Testis (tissue), 3 donors: ENCODE results near the gene TRIP10. TPM values are rescaled to one million over a fixed set of nuclear protein-coding genes. Genes with fewer than 3 reads are reported as not detected.
A peak's percentile ranks its signal among the peaks of the same experiment; 100 is the strongest.

Source experiments
- DNase-seq: peaks from one replicate; pipeline ENCODE4 v3.0.0-alpha.2; 2019
- H3K27ac ChIP-seq, 2 donors: fragments of 200-600 bp; sonication (generic); one replicate each; pipeline ENCODE4 v1.5.1; 2019
- H3K27me3 ChIP-seq: fragments of 200-600 bp; sonication (generic); one replicate; pipeline ENCODE4 v1.5.1; 2019
- H3K36me3 ChIP-seq: fragments of 200-600 bp; sonication (generic); one replicate; pipeline ENCODE4 v1.5.1; 2017; ENCODE audit warnings: low read depth; ENCODE audit errors: missing control alignments
- H3K4me1 ChIP-seq: fragments of 200-600 bp; sonication (generic); one replicate; pipeline ENCODE4 v1.5.1; 2019
- H3K4me3 ChIP-seq, 2 donors: fragments of 200-600 bp; sonication (generic); one replicate each; pipeline ENCODE4 v1.5.1; 2017 to 2019
- H3K9me3 ChIP-seq: fragments of 200-600 bp; sonication (generic); one replicate; pipeline ENCODE4 v1.5.1; 2017
- POLR2A ChIP-seq: fragments of 450-650 bp; IDR thresholded peaks from one replicate; pipeline ENCODE4 v1.6.1; 2017; ENCODE audit warnings: antibody characterized with exemption, mild to moderate bottlenecking, moderate library complexity
- WGBS, 2 donors: methylation state at CpG; one replicate each; pipeline ENCODE4 v1.1.5; 2018; 5-methylcytosine and 5-hydroxymethylcytosine counted together
- intact Hi-C: fragments of 100-400 bp; cut with DNase I; formaldehyde crosslinking; loops from one replicate; pipeline ENCODE4 v1.15.1; 2023; ENCODE audit warnings: low total_unique reads
- polyA plus RNA-seq: library from polyadenylated mRNA; stranded (reverse); fragments of 350-450 nt; fragmentation: Illumina TruSeq; extraction: RNeasy Lipid Tissue Mini Kit (QIAGEN cat#74804); gene quantifications from one replicate; pipeline ENCODE4 v1.2.3, GENCODE V29; 2014; ENCODE audit warnings: low read depth, low replicate concordance; ENCODE audit not compliant: insufficient read depth
- total RNA-seq, 2 donors: library from RNA; depleted of rRNA; stranded (reverse); fragments of >200 nt; gene quantifications; one replicate each; pipeline ENCODE4 v1.2.3, GENCODE V29; 2016
- TF ChIP-seq, protein P1 (sequence below), 3 experiments: fragments of 450-650 bp in 2 of 3; fragments of 200-600 bp in 1 of 3; sonication (generic) in 1 of 3; IDR thresholded peaks; one replicate each; pipeline ENCODE4 v1.5.1; 2016 to 2019; ENCODE audit warnings: antibody characterized with exemption in 3 of 3, mild to moderate bottlenecking in 2 of 3, moderate library complexity in 1 of 3

TRIP10 gene
- total and polyA plus RNA-seq, 3 donors from 2014 or later: 60.4 to 65.8 (median 62.7) TPM

DNA sequence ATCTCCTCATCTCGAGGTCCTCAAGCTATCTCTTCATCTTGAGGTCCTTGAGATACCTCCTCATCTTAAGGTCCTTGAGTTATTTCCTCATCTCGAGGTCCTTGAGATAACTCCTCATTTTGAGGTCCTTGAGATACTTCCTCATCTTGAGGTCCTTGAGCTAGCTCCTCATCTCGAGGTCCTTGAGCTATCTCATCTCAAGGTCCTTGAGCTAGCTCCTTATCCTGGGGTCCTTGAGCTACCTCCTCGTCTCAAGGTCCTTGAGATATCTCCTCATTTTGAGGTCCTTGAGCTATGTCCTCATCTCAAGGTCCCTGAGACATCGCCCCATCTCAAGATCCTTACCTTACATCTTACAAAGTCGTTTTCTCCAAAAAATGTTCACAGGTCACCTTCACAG is 51.8 kb downstream of the TRIP10 start:
- intact Hi-C loops: no loop called here
- H3K9me3 ChIP-seq: no peaks in the 10 kb centered on the region
- H3K36me3 ChIP-seq: no peaks in the 10 kb centered on the region
- no peak overlapping the region for H3K4me3 ChIP-seq
- no peak for DNase-seq
- WGBS, 2 donors: 60 to 61% methylated on average over 6 of the region's 6 CpGs
- H3K4me1 ChIP-seq: no peaks in the 10 kb centered on the region
- H3K27ac ChIP-seq: no peak overlapping the region
- no peaks in the 10 kb centered on the region for H3K27me3 ChIP-seq
- TF ChIP-seq, protein P1, sequence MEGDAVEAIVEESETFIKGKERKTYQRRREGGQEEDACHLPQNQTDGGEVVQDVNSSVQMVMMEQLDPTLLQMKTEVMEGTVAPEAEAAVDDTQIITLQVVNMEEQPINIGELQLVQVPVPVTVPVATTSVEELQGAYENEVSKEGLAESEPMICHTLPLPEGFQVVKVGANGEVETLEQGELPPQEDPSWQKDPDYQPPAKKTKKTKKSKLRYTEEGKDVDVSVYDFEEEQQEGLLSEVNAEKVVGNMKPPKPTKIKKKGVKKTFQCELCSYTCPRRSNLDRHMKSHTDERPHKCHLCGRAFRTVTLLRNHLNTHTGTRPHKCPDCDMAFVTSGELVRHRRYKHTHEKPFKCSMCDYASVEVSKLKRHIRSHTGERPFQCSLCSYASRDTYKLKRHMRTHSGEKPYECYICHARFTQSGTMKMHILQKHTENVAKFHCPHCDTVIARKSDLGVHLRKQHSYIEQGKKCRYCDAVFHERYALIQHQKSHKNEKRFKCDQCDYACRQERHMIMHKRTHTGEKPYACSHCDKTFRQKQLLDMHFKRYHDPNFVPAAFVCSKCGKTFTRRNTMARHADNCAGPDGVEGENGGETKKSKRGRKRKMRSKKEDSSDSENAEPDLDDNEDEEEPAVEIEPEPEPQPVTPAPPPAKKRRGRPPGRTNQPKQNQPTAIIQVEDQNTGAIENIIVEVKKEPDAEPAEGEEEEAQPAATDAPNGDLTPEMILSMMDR (IDR thresholded peaks at IDR 0.05): no peak
- no peak for TF ChIP-seq POLR2A

DNA sequence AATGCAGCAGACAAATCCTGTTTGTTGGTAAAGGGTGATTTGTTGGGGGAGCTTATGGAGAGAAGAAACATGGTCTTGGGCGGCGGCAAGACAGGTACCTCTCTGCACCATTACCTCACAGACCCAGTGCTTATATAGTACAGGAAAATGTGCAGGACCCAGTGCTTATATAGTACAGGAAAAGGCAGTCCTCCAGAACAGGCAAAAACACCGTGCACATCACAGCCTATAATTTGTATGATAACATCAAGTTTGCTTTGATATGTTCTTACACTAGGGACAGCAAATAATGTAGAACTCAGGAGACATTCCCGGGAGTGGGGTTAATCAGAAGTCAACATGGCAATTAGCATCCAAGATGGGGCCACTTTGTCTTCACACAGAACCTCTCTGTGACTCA is 53.9 kb downstream of the TRIP10 start:
- H3K27ac ChIP-seq: no peak overlapping the region
- no peak for DNase-seq
- no peaks in the 10 kb centered on the region for H3K9me3 ChIP-seq
- no peaks in the 10 kb centered on the region for H3K27me3 ChIP-seq
- no peaks in the 10 kb centered on the region for H3K36me3 ChIP-seq
- whole genome bisulfite sequencing, 2 donors: 80 to 81% methylated on average over 4 of the region's 4 CpGs
- no peaks in the 10 kb centered on the region for H3K4me1 ChIP-seq
- TF ChIP-seq, protein P1 (IDR thresholded peaks at IDR 0.05): no peak
- TF ChIP-seq POLR2A: no peak
- intact Hi-C loops: no loop called here
- no peak overlapping the region for H3K4me3 ChIP-seq

DNA sequence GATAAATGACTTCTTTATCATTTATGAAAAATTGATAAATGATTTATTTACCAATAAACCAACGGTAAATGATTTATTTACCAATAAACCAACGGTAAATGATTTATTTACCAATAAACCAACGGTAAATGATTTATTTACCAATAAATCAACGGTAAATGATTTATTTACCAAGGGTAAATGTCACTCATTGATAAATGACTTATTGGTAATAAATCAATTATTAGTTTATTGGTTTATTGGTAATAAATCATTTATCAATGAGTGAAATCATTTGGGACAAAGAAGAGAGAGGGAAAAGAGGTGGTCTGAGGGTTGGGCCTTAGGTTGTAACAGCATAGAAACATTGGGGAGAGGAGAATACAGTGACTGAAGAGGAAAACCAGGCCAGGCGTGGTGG is 54.5 kb downstream of the TRIP10 start:
- H3K36me3 ChIP-seq: no peaks in the 10 kb centered on the region
- no peak for DNase-seq
- intact Hi-C loops: no loop called here
- H3K27me3 ChIP-seq: no peaks in the 10 kb centered on the region
- no peaks in the 10 kb centered on the region for H3K9me3 ChIP-seq
- 91 to 94% methylated on average over 5 of the region's 5 CpGs for WGBS, 2 donors
- no peaks in the 10 kb centered on the region for H3K4me1 ChIP-seq
- TF ChIP-seq POLR2A: no peak
- TF ChIP-seq, protein P1 (IDR thresholded peaks at IDR 0.05): no peak
- no peak overlapping the region for H3K27ac ChIP-seq
- no peak overlapping the region for H3K4me3 ChIP-seq

DNA sequence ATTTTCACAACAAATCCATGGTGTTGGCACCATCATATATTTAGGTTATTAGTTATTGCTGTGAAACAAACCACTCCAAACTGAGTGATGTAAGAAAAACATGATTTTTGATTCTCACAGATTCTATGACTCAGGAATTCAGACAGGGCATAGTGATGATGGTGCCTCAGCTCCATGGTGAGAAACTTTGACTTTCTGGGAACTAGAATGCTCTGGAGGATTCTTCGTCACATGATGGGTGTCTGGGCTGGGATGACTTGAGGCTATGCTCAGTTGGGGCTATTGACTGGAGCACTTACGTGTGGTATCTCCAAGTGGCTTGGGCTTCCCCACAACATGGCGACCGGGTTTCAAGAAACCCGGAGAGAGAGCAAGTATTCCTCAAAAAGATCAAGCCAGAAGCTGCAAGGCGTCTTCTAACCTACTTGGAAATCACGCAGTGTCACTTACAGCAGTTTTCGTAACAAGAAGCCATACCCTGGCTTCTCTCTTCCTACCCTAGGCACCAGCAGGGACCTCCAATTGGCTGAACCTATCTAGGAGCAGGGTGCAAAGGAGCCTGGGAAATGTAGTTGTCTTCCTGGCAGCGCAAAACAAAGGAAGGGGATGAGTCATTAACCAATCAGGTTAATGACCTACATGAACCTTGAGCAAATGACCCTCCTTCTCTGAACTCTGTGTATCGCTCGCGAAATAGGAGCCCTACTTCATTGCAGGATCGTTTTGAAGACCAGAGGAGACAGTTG is 55.4 kb downstream of the TRIP10 start:
- Histone ChIP-seq H3K4me3 (no peak overlapping the region), H3K4me1 (no peaks in the 10 kb centered on the region), H3K27ac (no peak overlapping the region), H3K36me3 (no peaks in the 10 kb centered on the region), H3K9me3 (no peaks in the 10 kb centered on the region), H3K27me3 (no peaks in the 10 kb centered on the region)
- no peak for TF ChIP-seq POLR2A
- TF ChIP-seq, protein P1 (IDR thresholded peaks at IDR 0.05): no peak
- intact Hi-C loops: no loop called here
- peak; percentile 37 for DNase-seq
- WGBS, 2 donors: 48 to 67% methylated on average over 13 of the region's 13 CpGs

DNA sequence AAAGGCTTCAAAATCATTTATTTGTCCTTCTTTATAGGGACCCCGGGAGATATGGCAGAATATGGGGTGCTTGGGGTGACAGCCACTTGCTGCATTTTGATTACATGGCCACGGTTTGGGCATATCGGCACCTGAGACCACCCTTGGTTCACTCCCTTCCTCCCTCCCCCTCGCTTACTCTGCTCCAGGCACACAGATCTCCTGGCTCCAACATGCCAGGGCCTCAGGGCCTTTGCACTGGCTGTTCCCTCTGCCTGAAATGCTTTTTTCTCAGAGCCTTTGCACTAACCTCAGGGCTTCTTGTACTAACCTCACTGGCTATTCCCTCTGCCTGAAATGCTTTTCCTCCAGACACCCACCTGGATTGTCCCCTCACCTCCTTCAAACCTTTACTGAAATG is 56.8 kb downstream of the TRIP10 start:
- TF ChIP-seq POLR2A: no peak
- TF ChIP-seq, protein P1 (IDR thresholded peaks at IDR 0.05): no peak
- Histone ChIP-seq H3K4me1 (no peaks in the 10 kb centered on the region), H3K36me3 (no peaks in the 10 kb centered on the region), H3K4me3 (no peak overlapping the region), H3K27ac (no peak overlapping the region), H3K27me3 (no peaks in the 10 kb centered on the region), H3K9me3 (no peaks in the 10 kb centered on the region)
- intact Hi-C loops: no loop called here
- WGBS, 2 donors: 86 to 87% methylated on average over 4 of the region's 4 CpGs
- no peak for DNase-seq
